K562 (cell line): ENCODE results near the gene GFM1. TPM values are rescaled to one million over a fixed set of nuclear protein-coding genes. Genes with fewer than 3 reads are reported as not detected.

Source experiments
- CHD2 ChIP-seq: IDR thresholded peaks from 2 replicates; pipeline ENCODE4 v1.6.1; 2011; ENCODE audit warnings: low read depth, low read length
- CTBP1 ChIP-seq: fragments of 450-650 bp; IDR thresholded peaks from 2 replicates; pipeline ENCODE4 v1.6.1; 2016; ENCODE audit warnings: borderline replicate concordance
- FOXA3 ChIP-seq, 2 experiments: fragments of 450-650 bp in 1 of 2; sonication (generic) in 1 of 2; formaldehyde crosslinking; IDR thresholded peaks in 1 of 2; conservative IDR thresholded peaks in 1 of 2; 2 replicates each; pipeline versions ENCODE4 v1.4.0 to v1.8.0; 2020 to 2022; ENCODE audit warnings: mild to moderate bottlenecking in 2 of 2, missing genetic modification reagents in 1 of 2
- HLTF ChIP-seq: fragments of 450-650 bp; IDR thresholded peaks from 2 replicates; pipeline ENCODE4 v1.6.1; 2016
- MAFK ChIP-seq: IDR thresholded peaks from 2 replicates; pipeline ENCODE4 v1.6.1; 2011; ENCODE audit warnings: low read length, improper control_type of control experiment
- NR2C2 ChIP-seq, 2 experiments: fragments of 200-800 bp in 1 of 2; sonication (Bioruptor generic) in 1 of 2; sonication (generic) in 1 of 2; formaldehyde crosslinking in 1 of 2; IDR thresholded peaks; 2 replicates each; pipeline versions ENCODE4 v1.6.1 to v1.8.0; 2016 to 2022; ENCODE audit warnings: mild to moderate bottlenecking in 1 of 2, missing compliant biosample characterization in 1 of 2, missing genetic modification characterization in 1 of 2, missing genetic modification reagents in 1 of 2
- NR4A1 ChIP-seq, 2 experiments: fragments of 250-450 bp in 1 of 2; fragments of 450-650 bp in 1 of 2; sonication (Bioruptor Pico) in 1 of 2; IDR thresholded peaks; 2 replicates each; pipeline versions ENCODE4 v1.4.0 to v1.6.1; 2016 to 2020; ENCODE audit warnings: mild to moderate bottlenecking in 2 of 2, missing compliant biosample characterization in 1 of 2, missing genetic modification characterization in 1 of 2, moderate library complexity in 1 of 2
- XRCC5 ChIP-seq: fragments of 200-400 bp; formaldehyde crosslinking; IDR thresholded peaks from 2 replicates; pipeline ENCODE4 v1.6.1; 2017; ENCODE audit warnings: low read depth, mild to moderate bottlenecking, low read length
- YY1 ChIP-seq, 3 experiments: IDR thresholded peaks; 2 replicates each; pipeline ENCODE4 v1.6.1; 2011; ENCODE audit warnings: low read length in 2 of 3, mild to moderate bottlenecking in 2 of 3, moderate library complexity in 2 of 3, borderline replicate concordance in 1 of 3, control low read depth in 1 of 3, low read depth in 1 of 3; ENCODE audit not compliant: insufficient read depth in 3 of 3, insufficient replicate concordance in 2 of 3, control insufficient read depth in 1 of 3, insufficient read length in 1 of 3; ENCODE audit errors: extremely low read depth in 1 of 3
- ZNF695 ChIP-seq: fragments of 450-650 bp; formaldehyde crosslinking; IDR thresholded peaks from 2 replicates; pipeline ENCODE4 v1.4.0; 2020; ENCODE audit warnings: mild to moderate bottlenecking, moderate library complexity
- ZNF778 ChIP-seq: fragments of 450-650 bp; formaldehyde crosslinking; IDR thresholded peaks from 2 replicates; pipeline ENCODE4 v1.4.0; 2020; ENCODE audit warnings: mild to moderate bottlenecking, moderate library complexity
- polyA plus RNA-seq, 8 experiments: library from polyadenylated mRNA; depleted of rRNA in 4 of 8; stranded (reverse) in 5 of 8; unstranded in 3 of 8; fragments of >200 nt; fragmentation: Nextera tagmentation in 2 of 8; fragmentation: Illumina TruSeq in 1 of 8; extraction: Ambion mirVana in 2 of 8; extraction: Trizol in 1 of 8; gene quantifications; 2 replicates each; pipeline versions ENCODE4 v1.2.1 to v1.2.3, GENCODE V29; 2011 to 2014; ENCODE audit warnings: inconsistent platforms in 1 of 8, missing spikeins in 1 of 8
- total RNA-seq, 7 experiments: library from RNA; depleted of rRNA in 6 of 7; stranded (reverse); fragments of >200 nt in 6 of 7; fragmentation: Illumina TruSeq in 2 of 7; extraction: Trizol in 2 of 7; gene quantifications; 2 replicates each; pipeline versions ENCODE4 v1.2.1 to v1.2.3, GENCODE V29; 2011 to 2021; ENCODE audit warnings: low replicate concordance in 1 of 7
- TF ChIP-seq, protein P1 (sequence below): fragments of 450-650 bp; IDR thresholded peaks from 2 replicates; pipeline ENCODE4 v1.6.1; 2016
- TF ChIP-seq, protein P2 (sequence below): fragments of 200-800 bp; sonication (Bioruptor generic); IDR thresholded peaks from 2 replicates; pipeline ENCODE4 v1.6.1; 2017; ENCODE audit warnings: missing genetic modification characterization, missing compliant biosample characterization
- TF ChIP-seq, protein P3 (sequence below): fragments of 450-650 bp; IDR thresholded peaks from 2 replicates; pipeline ENCODE4 v1.6.1; 2017; ENCODE audit warnings: antibody characterized with exemption, mild to moderate bottlenecking
- TF ChIP-seq, protein P4 (sequence below): sonication (generic); formaldehyde crosslinking; IDR thresholded peaks from 2 replicates; pipeline ENCODE4 v1.8.0; 2022; ENCODE audit warnings: missing genetic modification reagents, mild to moderate bottlenecking, moderate library complexity, borderline replicate concordance
- TF ChIP-seq, protein P5 (sequence below): fragments of 450-650 bp; IDR thresholded peaks from 2 replicates; pipeline ENCODE4 v1.6.1; 2017; ENCODE audit warnings: mild to moderate bottlenecking, moderate library complexity

Gene GFM1
- total and polyA plus RNA-seq, 9 of the 15 experiments (the other 6 are each of a cell fraction or from before 2014, with no cell fraction given): 38.9 to 86.7 (median 64.8) TPM

DNA sequence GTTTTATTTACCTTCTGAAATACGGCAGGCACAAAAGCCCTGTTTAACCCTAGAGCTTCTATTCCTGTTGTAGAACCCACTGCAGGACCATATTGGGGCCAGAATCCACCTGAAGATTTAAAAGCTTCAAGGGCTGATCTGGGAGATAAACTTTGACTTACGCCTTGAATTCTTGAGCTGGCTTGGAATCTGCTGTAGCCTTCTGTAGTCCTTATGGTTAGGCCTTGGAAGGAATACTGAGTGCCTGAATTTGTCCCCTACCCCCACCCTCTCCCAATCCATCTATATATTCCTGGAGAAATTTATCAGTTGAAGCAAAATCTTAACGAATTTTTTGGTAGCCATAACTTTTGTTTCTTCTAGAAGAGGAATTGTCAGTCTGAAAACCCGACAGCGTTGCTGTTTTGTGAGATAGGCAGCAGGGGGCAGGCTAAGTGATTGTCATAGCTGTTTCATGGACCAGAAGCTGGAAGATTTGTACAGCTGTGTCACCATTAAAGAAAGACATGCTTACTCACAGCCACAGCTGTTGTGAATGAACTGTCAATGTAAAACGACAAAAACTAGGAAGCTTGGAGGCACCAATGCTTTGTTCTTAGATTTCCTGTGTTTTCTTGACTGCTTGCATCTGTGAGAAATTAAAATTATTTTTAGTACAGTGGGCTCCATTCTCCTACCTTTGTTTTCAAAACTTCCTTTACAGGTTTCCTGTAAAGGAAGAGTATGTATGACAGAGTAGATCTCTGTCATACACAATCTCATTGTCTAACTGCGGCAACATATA is 15.3 kb downstream of the GFM1 start (continued):
- TF ChIP-seq, protein P1, sequence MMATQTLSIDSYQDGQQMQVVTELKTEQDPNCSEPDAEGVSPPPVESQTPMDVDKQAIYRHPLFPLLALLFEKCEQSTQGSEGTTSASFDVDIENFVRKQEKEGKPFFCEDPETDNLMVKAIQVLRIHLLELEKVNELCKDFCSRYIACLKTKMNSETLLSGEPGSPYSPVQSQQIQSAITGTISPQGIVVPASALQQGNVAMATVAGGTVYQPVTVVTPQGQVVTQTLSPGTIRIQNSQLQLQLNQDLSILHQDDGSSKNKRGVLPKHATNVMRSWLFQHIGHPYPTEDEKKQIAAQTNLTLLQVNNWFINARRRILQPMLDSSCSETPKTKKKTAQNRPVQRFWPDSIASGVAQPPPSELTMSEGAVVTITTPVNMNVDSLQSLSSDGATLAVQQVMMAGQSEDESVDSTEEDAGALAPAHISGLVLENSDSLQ: peak; percentile 28; the same call in 1 of the 2 replicates
- TF ChIP-seq NR4A1 (CRISPR knock-in tag; IDR thresholded peaks at IDR 0.05) (no peak), NR4A1 (tag; IDR thresholded peaks at IDR 0.05) (no peak), HLTF (no peak), YY1 (IDR thresholded peaks at IDR 0.05; ENCODE audit: borderline replicate concordance in 1 of 3, control insufficient read depth in 1 of 3, extremely low read depth in 1 of 3, insufficient read depth in 3 of 3, insufficient read length in 1 of 3, insufficient replicate concordance in 2 of 3, low read depth in 1 of 3, low read length in 2 of 3) (no peak), ZNF778 (no peak), CTBP1 (no peak), CHD2 (no peak), ZNF695 (CRISPR knock-in tag) (no peak), FOXA3 (CRISPR knock-in tag; conservative IDR thresholded peaks at IDR 0.05 in 1 of 2, IDR thresholded peaks at IDR 0.05 in 1 of 2) (no peak), NR2C2 (CRISPR knock-in tag; IDR thresholded peaks at IDR 0.05) (no peak), NR2C2 (tag; IDR thresholded peaks at IDR 0.05) (no peak), MAFK (0 out of 2 replicates have a peak, but pooled peaks have one; percentile 23), XRCC5 (no peak)
- TF ChIP-seq, protein P2, sequence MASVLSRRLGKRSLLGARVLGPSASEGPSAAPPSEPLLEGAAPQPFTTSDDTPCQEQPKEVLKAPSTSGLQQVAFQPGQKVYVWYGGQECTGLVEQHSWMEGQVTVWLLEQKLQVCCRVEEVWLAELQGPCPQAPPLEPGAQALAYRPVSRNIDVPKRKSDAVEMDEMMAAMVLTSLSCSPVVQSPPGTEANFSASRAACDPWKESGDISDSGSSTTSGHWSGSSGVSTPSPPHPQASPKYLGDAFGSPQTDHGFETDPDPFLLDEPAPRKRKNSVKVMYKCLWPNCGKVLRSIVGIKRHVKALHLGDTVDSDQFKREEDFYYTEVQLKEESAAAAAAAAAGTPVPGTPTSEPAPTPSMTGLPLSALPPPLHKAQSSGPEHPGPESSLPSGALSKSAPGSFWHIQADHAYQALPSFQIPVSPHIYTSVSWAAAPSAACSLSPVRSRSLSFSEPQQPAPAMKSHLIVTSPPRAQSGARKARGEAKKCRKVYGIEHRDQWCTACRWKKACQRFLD (CRISPR knock-in tag): no peak
- TF ChIP-seq, protein P3, sequence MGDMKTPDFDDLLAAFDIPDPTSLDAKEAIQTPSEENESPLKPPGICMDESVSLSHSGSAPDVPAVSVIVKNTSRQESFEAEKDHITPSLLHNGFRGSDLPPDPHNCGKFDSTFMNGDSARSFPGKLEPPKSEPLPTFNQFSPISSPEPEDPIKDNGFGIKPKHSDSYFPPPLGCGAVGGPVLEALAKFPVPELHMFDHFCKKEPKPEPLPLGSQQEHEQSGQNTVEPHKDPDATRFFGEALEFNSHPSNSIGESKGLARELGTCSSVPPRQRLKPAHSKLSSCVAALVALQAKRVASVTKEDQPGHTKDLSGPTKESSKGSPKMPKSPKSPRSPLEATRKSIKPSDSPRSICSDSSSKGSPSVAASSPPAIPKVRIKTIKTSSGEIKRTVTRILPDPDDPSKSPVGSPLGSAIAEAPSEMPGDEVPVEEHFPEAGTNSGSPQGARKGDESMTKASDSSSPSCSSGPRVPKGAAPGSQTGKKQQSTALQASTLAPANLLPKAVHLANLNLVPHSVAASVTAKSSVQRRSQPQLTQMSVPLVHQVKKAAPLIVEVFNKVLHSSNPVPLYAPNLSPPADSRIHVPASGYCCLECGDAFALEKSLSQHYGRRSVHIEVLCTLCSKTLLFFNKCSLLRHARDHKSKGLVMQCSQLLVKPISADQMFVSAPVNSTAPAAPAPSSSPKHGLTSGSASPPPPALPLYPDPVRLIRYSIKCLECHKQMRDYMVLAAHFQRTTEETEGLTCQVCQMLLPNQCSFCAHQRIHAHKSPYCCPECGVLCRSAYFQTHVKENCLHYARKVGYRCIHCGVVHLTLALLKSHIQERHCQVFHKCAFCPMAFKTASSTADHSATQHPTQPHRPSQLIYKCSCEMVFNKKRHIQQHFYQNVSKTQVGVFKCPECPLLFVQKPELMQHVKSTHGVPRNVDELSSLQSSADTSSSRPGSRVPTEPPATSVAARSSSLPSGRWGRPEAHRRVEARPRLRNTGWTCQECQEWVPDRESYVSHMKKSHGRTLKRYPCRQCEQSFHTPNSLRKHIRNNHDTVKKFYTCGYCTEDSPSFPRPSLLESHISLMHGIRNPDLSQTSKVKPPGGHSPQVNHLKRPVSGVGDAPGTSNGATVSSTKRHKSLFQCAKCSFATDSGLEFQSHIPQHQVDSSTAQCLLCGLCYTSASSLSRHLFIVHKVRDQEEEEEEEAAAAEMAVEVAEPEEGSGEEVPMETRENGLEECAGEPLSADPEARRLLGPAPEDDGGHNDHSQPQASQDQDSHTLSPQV: peak; percentile 73
- TF ChIP-seq, protein P4, sequence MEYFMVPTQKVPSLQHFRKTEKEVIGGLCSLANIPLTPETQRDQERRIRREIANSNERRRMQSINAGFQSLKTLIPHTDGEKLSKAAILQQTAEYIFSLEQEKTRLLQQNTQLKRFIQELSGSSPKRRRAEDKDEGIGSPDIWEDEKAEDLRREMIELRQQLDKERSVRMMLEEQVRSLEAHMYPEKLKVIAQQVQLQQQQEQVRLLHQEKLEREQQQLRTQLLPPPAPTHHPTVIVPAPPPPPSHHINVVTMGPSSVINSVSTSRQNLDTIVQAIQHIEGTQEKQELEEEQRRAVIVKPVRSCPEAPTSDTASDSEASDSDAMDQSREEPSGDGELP (CRISPR knock-in tag): peak; percentile 45; the same call in 1 of the 2 replicates
- TF ChIP-seq, protein P5, sequence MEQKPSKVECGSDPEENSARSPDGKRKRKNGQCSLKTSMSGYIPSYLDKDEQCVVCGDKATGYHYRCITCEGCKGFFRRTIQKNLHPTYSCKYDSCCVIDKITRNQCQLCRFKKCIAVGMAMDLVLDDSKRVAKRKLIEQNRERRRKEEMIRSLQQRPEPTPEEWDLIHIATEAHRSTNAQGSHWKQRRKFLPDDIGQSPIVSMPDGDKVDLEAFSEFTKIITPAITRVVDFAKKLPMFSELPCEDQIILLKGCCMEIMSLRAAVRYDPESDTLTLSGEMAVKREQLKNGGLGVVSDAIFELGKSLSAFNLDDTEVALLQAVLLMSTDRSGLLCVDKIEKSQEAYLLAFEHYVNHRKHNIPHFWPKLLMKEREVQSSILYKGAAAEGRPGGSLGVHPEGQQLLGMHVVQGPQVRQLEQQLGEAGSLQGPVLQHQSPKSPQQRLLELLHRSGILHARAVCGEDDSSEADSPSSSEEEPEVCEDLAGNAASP: no peak
